A673 (cell line): ENCODE data around the gene EMC7.

ENCODE experiments used
- EZH2 ChIP-seq: fragments of 200-600 bp; sonication (generic); IDR thresholded peaks from 2 replicates; pipeline ENCODE4 v1.6.1; 2017; ENCODE audit warnings: borderline replicate concordance, low read depth, mild to moderate bottlenecking, mixed read lengths, antibody characterized with exemption, low read length; ENCODE audit not compliant: poor library complexity, severe bottlenecking
- TF ChIP-seq, protein P1 (sequence below): fragments of 300-800, 200-600 bp; sonication (generic); conservative IDR thresholded peaks from 2 replicates; pipeline ENCODE4 v1.5.1; 2017; ENCODE audit warnings: low read depth, mild to moderate bottlenecking, antibody characterized with exemption, low read length, moderate library complexity, mixed read lengths

DNA sequence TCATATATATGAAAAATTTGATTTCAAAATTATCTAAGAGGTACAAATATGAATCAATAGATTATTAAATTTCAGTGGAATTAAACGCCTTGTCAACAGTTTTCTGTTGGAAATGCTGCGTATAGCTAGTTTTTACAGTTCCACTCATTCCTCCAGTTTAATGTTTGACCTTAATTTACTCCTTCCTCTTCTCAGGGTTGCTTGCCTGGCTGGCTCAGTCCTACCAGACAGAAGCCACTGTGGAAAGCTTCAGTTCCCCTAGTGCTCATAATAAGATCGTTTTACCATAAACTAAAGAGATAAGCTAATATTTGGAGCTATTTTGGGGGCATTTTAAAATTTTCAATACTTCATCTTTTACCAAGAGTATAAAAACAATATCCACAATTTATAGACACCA is 22.8 kb downstream of the EMC7 start:
- TF ChIP-seq, protein P1, sequence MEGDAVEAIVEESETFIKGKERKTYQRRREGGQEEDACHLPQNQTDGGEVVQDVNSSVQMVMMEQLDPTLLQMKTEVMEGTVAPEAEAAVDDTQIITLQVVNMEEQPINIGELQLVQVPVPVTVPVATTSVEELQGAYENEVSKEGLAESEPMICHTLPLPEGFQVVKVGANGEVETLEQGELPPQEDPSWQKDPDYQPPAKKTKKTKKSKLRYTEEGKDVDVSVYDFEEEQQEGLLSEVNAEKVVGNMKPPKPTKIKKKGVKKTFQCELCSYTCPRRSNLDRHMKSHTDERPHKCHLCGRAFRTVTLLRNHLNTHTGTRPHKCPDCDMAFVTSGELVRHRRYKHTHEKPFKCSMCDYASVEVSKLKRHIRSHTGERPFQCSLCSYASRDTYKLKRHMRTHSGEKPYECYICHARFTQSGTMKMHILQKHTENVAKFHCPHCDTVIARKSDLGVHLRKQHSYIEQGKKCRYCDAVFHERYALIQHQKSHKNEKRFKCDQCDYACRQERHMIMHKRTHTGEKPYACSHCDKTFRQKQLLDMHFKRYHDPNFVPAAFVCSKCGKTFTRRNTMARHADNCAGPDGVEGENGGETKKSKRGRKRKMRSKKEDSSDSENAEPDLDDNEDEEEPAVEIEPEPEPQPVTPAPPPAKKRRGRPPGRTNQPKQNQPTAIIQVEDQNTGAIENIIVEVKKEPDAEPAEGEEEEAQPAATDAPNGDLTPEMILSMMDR = no peak
- no peak for TF ChIP-seq EZH2
